Fibroblast of pulmonary artery (primary cell): ENCODE measurements around the gene CLRN3.

Source experiments
- DNase-seq: peaks from one replicate; pipeline ENCODE4 v3.0.0-alpha.2; 2010; ENCODE audit warnings: low read depth
- H3K4me3 ChIP-seq: replicated peaks from 2 replicates; pipeline ENCODE4 v1.5.1; 2011; ENCODE audit warnings: low read depth, mild to moderate bottlenecking, control low read depth, low read length, moderate library complexity
- TF ChIP-seq, protein P1 (sequence below): IDR thresholded peaks from 2 replicates; pipeline ENCODE4 v1.5.1; 2011; ENCODE audit warnings: mild to moderate bottlenecking, control low read depth, low read length, inconsistent platforms; ENCODE audit errors: missing control alignments

CLRN3 gene

DNA sequence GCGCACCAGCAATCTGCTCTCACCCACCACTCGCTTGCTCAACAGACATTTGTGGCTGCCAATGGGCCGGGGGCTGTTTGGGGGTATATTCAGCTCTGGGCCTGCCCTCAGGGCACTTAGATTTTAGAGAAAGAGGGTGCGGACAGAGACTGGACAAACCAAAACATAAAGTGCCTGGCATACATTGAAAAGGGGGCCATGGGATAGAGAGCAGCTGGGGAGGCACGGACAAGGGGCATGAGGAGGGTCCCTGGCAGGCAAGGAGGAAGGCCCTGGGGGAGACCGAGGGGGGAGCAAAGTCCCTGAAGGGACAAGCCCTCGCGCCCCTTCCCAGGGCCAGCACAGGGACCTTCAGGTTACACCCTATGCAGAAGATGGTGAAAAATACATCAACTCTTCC, 43.5 kb downstream of the CLRN3 start:
- TF ChIP-seq, protein P1, sequence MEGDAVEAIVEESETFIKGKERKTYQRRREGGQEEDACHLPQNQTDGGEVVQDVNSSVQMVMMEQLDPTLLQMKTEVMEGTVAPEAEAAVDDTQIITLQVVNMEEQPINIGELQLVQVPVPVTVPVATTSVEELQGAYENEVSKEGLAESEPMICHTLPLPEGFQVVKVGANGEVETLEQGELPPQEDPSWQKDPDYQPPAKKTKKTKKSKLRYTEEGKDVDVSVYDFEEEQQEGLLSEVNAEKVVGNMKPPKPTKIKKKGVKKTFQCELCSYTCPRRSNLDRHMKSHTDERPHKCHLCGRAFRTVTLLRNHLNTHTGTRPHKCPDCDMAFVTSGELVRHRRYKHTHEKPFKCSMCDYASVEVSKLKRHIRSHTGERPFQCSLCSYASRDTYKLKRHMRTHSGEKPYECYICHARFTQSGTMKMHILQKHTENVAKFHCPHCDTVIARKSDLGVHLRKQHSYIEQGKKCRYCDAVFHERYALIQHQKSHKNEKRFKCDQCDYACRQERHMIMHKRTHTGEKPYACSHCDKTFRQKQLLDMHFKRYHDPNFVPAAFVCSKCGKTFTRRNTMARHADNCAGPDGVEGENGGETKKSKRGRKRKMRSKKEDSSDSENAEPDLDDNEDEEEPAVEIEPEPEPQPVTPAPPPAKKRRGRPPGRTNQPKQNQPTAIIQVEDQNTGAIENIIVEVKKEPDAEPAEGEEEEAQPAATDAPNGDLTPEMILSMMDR = no peak
- no peak overlapping the region for H3K4me3 ChIP-seq
- no peak for DNase-seq

DNA sequence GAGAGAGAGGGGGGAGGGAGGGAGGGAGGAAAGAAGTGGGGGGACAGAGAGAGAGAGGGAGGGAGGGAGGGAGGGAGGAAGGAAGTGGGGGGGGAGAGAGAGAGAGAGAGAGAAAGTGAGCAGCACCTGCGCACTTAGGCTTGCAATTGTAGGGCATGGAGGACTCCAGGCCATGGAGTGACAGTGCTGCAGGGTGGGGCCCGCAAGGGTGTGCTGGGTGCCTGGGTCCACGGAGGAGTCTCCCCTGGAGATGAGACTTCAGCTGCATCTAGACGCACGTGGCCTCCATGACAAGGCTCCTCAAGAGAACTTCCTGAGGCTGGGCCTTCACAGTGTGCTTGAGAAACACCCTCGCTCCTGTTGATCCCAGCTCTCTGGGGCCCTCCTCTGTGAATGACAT, 44.5 kb downstream of the CLRN3 start:
- TF ChIP-seq, protein P1 = no peak
- DNase-seq = no peak
- H3K4me3 ChIP-seq = no peak overlapping the region

DNA sequence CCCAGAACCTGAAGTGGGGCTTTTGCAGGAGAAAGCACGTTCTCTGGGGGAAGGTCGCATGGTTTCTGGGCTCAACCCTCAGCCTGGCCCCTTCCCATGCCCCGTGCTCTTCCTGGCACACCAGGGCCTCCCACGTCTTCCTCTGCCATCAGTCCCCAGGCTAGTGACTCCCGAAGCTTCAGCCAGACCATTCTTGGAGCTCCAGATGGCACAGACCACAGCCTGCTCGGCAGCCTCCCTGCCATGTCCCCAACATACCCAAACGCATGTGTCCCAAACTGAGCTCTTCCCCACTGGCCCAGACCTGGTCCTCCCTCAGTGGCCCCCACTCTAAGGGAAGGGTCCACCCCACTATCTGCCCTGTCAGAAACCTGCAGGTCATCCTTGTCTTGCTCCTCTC, 47.0 kb downstream of the CLRN3 start:
- DNase-seq = no peak
- TF ChIP-seq, protein P1 = no peak
- H3K4me3 ChIP-seq = no peak overlapping the region

DNA sequence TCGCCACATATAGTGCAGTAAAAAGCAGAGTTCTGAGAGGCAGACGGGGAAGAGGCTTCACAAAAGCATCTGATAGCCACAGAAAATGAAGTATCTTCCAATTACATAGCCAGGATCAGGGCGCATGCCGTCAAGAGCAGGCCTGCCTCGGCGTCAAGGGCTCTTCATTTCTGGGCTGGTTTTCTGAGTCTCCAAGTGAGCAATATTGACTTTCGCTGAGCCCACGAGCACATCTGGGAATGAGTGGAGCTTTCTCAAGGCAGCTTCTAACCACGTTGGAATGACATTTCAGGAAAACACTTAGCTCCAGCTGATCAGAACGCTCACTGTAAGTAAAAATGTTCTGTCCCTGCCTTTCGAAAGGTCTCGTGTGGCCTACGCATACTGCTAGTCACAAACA, 51.9 kb downstream of the CLRN3 start:
- TF ChIP-seq, protein P1 = no peak
- no peak for DNase-seq
- no peak overlapping the region for H3K4me3 ChIP-seq

DNA sequence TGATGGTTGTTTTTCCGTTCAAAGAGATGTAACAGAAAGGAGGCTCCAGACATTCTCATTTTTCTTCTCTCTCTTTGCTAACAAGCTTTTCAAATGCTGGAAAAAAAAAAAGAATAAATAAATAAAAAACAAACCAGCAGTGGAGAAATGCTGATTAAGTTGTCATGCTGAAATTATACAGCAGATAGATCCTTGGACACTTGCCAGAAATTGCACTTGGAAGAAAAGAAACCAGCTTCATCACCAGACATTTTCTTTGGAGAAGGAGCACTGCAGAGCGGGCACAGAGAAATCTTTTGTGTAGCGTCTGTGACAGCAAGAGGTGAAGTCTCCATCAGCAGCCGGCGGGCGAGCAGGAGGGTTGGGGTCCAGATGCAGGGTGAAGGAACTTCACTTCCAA, 55.8 kb downstream of the CLRN3 start:
- TF ChIP-seq, protein P1 = no peak
- no peak overlapping the region for H3K4me3 ChIP-seq
- DNase-seq = peak; percentile 3

DNA sequence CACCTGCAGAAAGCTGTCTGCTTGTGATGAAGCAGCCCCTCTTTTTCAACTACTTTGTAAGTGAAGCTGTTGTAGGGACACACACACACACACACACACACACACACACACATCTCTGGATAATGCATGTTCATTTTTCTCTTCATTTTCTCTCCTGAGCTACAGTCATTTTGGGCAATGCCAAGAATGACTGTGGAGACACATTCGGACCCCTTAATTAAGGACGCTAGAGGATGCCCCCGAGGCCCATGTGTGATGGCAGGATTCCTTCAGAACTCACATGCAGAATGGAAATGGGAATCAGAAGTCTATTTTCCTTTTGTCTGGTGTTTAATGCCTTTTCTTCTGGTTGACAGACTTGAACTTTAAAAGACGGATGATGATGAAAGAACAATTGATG, 56.6 kb downstream of the CLRN3 start:
- no peak overlapping the region for H3K4me3 ChIP-seq
- TF ChIP-seq, protein P1 = no peak
- DNase-seq = no peak

DNA sequence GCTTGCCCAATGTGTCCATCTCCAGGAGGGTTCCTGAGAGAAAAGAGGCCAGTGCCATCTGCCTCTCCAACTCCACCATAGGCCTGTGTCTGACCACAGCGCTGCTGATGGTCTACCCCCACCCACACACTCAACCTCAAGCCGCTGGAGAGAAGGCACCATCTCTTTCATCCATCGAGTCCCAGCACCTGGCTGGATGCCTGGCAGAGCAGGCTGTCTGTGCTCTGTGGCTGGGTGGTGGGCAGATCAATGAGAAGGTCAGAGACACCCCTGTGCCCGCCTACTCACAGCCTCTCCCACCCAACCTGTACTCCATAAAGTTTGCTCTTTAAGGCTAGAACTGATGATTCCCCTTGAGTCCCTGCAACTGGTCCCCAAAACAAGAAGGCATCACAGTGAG, 58.0 kb downstream of the CLRN3 start:
- TF ChIP-seq, protein P1 = no peak

More for the DNA sequence above, 58.0 kb downstream of the CLRN3 start:
- no peak overlapping the region for H3K4me3 ChIP-seq
- DNase-seq = no peak
